ENCODE results near the gene OR52W1.

OR52W1 gene

DNA sequence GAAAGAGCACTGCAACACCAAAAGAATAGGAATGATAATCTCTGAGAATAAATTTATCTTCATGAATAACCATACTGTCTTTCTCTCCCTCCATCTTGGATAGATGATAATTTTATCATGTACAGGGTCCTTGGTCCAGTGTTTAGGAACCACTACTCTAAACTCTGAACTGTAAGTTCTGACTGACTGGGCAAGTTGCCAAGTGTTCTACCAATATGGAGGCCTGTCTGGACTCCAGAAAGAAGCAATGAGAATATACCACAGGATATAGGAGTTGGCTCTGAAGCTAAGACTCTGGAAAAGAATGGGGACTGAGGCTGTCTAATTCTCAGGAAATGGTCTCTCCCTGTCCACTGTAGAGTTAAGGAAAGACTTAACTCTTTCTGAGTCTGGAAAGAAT is 33.9 kb downstream of the OR52W1 start:
- TF ChIP-seq, protein P1, sequence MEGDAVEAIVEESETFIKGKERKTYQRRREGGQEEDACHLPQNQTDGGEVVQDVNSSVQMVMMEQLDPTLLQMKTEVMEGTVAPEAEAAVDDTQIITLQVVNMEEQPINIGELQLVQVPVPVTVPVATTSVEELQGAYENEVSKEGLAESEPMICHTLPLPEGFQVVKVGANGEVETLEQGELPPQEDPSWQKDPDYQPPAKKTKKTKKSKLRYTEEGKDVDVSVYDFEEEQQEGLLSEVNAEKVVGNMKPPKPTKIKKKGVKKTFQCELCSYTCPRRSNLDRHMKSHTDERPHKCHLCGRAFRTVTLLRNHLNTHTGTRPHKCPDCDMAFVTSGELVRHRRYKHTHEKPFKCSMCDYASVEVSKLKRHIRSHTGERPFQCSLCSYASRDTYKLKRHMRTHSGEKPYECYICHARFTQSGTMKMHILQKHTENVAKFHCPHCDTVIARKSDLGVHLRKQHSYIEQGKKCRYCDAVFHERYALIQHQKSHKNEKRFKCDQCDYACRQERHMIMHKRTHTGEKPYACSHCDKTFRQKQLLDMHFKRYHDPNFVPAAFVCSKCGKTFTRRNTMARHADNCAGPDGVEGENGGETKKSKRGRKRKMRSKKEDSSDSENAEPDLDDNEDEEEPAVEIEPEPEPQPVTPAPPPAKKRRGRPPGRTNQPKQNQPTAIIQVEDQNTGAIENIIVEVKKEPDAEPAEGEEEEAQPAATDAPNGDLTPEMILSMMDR (IDR thresholded peaks at IDR 0.05) = no peak

DNA sequence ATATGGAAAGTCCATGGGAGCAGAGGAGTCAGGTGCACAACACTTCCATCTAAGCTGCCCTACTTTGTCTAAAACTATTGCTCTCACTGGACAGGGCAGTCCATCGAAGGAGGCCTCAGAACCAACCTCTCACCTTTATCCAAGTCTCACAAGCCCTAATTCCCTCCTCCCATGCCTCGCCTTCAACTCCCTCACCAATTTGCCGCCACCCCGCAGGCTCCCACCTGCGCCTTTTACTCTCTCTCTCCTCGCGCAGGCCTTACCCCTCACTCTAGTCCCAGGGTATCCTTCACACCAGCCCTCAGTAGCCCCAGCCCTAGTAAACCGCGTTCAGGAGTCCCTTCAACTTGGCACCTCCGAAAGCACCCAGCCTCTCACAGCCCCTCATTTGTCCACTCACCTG is 35.0 kb downstream of the OR52W1 start:
- TF ChIP-seq, protein P1 (IDR thresholded peaks at IDR 0.05) = no peak

DNA sequence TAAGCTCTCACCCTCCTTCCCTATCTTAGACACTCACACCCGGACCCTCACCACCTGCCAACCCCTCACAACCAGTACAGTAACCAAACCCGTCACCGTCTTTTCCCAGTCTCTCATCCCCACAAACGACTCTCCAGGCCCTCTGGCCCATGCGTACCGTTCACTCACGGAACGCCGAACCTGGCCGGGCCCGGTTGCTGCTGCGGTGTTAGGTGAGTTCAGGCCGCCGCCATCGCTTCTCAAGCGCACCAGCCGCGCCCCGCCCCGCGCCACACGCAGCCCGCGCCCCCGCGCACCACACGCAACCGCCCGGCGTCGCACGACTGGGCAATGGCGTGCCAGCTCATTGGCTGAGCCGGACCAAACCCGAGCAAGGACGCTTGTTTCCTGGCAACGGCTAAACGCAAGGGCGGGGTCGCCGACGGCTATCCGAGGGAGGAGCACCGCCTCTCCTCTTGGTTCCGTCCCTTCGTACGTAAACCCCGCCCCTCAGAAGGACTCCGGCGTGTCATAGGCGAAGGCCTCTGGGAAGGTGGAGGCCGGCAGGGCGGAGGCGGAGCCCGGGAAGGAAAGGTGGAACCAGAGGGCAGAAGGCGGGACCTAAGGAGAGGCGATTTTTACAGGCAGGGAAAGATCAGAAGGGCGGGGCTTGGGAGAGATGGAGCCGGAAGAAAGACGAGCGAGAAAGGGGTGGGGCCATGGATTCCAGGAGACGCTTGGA is 35.5 kb downstream of the OR52W1 start, which contains the start of gene FHIP1B:
Gene FHIP1B (minus strand): TSS at position 250 of the 721 bp plus-strand sequence. CDS start 10,120 bp downstream, outside the sequence.
- TF ChIP-seq, protein P1 (IDR thresholded peaks at IDR 0.05) = no peak

DNA sequence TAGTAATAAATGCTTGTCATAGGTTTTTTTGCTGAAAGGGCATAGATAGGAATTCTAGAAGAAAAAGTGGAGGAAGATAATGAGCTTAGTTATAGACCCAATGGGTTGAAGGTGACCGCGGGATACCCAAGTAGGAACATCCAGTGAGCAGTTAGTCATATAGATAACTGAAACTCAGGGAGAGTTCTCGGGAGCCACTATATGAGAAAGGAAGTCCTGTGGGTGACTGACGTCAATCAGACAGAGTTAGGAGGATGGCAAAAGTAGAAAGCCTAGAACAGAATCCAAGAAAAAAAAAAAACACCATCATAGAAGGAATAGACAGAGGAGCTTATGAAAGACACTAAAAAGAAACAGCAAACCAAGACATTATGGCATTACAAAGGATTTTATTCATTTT is 38.2 kb downstream of the OR52W1 start:
- TF ChIP-seq, protein P1 (IDR thresholded peaks at IDR 0.05) = no peak

DNA sequence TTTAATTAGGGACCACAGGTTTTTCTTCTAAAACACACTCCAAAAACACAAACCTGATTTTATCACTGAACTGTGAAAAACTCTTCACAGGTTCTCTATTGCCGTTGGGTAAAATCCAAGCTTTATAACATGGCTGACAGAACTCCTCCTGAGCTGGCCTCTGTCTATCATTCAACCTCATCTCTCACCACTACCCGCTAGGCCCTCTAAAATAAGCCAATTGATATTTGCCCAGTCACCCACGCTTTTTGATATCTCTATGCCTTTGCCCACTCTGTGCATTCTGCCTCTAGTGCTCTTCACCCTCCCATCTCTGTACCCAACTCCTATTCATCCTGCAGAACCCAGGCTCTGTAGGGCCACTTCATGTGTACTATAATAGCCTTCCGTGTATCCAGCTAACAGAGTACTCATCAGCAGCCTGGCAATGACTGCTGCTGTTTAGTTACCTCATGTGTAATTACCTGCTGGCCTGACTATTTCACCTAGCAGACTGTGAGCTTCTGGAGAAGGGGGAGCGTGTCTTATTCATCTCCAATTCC is 38.8 kb downstream of the OR52W1 start:
- TF ChIP-seq, protein P1 (IDR thresholded peaks at IDR 0.05) = no peak

DNA sequence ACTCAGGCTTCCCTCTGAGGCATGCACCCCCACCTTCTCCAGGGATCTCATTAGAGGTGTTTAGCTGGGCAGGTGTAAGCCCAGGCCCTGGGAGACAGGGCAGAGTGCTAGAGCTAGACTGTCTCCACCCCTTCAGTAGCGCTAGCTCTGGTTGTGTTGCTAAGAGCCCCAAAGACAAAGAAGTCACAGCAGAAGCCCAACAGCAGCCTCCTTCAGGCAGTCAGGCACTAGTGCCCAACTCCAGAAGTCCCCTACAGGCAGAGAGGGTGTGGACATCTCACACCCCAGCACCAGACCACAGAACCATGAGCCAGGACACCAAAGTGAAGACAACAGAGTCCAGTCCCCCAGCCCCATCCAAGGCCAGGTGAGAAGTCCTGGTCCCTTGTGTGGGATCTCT is 39.9 kb downstream of the OR52W1 start, which contains the start of gene CNGA4:
Gene CNGA4 (plus strand): TSS at position 188 of the 400 bp plus-strand sequence. CDS start 118 bp downstream, at position 306.
- TF ChIP-seq, protein P1 (IDR thresholded peaks at IDR 0.05) = no peak

DNA sequence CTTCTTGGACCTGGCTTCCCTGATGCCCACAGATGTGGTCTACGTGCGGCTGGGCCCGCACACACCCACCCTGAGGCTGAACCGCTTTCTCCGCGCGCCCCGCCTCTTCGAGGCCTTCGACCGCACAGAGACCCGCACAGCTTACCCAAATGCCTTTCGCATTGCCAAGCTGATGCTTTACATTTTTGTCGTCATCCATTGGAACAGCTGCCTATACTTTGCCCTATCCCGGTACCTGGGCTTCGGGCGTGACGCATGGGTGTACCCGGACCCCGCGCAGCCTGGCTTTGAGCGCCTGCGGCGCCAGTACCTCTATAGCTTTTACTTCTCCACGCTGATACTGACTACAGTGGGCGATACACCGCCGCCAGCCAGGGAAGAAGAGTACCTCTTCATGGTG is 41.1 kb downstream of the OR52W1 start:
- TF ChIP-seq, protein P1 (IDR thresholded peaks at IDR 0.05) = no peak

Data from LNCAP (cell line).